NCI-H345 (cell line): Measurements from ENCODE around the gene CCNI.
"Not testable (repeated sequence)": the region's sequence is repeated elsewhere in the genome, so short reads cannot be mapped to it uniquely, and the experiment has no call there.

Experiments
- DNase-seq: peaks from one replicate; lab custom pipeline; 2025; lab: John Stamatoyannopoulos, UW

CCNI gene

DNA sequence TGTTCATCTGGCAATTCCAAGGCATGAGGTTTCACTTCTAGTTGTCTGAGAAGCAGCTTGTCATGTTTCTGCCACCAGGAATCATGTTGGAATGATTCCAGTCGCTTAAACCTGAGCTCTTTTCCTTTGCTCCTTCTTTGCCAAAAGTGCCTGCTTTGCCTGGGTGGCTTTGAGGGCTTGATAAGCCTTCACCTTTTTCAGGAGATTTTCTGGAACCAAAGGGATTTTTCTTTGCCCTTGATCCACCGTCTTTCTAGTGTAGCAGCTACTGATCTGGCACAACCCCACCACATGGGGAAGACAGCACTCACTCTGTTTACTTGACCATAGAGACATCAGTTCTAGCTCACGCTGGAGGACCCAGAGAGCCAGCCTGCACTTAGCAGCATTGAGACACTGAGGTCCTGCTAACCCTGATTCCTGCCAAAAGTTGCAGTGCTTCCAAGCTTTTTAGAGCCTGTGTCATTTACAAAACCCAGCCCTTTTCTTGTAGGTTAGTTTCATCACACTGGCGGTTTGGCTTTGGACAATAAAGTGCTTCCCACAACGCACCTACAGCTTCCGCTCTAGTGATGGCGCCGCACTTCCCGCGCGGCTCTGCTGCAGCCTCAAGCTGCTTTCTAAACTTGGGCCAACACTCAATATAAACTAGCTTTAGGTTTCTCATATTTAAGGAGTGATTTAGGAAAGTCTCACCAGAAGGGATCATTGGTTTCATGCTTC is 7.3 kb upstream of the CCNI start:
- no peak for DNase-seq

GRCh38 chr4:77080806-77081205 is 5.0 kb upstream of the CCNI start:
- not testable (repeated sequence) for DNase-seq

GRCh38 chr4:77079281-77079680 is 3.5 kb upstream of the CCNI start:
- no peak for DNase-seq

DNA sequence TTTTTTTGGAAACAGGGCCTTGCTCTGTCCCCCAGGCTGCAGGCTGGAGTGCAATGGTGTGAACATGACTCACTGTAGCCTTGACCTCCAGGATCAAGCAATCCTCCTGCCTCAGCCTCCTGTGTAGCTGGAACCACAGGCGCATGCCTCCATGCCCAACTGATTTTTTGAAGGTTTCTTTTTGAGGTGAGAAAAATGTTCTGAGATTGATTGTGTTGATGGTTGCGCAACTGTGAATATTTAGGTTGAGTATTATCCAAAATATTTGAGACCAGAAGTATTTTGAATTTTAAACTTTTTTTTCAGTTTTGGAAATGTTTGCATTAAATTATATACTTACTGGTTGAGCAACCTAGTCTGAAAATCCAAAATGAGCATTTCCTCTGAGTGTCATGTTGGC is 2.6 kb upstream of the CCNI start:
- DNase-seq, result no peak

DNA sequence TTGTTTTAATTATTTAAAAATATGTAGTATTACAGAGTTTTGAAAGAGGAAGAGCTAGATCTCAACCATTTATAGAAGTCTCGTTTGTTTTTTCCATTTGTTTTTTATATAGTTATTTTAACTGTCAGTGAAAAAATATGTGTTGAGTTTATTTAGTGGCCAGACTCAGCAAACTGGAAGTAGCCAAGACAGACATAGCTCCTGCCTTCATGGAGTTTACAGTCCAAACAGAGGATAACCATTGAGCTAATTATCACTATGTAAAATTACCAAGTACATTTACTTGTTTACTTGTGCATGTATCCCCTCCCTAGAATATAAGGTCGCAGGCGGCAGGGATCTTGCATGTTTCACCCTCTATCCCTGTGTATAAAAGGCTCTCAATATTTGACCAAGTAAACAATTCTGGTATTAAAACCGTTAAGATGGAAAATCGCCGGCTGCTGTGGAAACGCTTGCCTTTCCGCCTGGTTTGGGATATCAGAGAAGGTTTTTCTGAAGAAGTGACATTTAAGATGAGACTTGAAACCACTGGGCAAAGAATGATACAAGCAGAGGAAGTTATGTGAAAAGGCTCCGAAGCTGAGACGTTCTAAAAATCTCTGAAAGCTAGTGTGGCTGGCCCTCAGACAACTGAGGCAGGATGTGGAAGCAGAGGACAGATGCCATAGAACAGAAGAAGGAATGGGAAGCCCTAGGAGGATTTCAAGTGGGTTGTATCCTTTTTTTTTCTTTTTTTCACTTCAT is 1.3 kb upstream of the CCNI start:
- no peak for DNase-seq

DNA sequence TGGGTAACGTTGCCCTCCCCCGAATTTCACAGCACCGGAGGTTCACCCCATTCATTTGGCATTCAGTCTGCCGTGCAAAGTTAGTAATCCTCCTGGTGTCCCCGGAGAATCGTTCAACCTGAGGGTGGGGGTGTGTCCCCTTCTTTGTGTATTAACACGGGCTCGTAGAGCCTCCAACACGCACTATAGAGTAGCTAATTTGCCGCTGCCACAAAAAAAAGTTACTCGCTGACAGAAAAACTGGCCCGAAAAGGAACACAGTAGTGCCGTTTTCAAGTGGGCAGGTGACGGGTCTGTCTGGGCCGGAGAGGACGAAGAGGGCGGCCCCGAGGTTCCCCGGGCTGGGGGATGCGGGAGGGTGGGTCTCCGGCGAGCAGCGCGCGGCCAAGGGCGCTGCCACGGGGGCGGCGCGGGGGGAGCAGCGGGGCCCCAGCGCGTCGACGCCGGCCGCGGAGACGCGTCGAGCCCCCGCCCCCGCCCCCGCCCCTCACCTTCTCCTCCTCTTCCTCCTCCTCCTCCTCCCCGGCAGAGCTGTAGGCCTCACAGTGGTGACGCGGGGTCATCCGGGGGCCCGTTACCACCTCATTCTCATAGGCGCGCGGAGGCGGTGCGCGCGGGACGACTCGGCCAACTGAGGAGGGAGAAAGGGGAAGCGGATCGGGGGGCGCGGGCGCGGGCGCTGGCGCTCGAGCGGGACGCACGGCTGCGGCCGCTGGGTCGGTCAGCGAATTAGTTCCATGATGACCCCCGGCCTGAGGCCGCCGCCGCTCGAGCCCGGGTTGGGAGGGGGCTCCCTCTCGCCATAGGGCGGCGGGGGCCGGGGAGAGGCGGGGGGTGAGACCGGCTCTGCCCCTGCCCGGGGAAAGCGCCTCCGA is 571 bp downstream of the CCNI start:
- DNase-seq, result peak; percentile 26

DNA sequence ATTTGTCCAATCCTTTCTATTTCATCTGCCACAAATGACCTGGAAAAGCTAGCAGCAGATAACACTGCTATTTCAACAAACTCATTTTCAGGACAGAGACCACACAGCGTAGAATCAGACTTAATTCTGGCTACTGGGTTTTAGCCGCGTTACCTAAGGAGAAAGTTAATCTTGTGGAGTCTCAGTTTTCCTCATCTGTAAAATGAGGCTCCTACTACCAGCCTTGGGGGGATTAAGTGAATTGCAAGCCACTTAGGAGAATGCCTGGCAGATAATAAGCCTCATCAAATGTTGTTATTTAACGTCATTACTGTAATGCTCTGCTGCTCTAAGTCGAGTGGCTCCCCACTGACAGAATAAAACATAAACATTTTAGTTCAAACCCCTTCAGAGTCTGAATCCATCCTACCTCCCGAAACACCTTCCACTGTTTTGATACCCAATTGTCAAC is 1.4 kb downstream of the CCNI start:
- no peak for DNase-seq

- DNase-seq, result no peak
Observed at GRCh38 chr4:77073981-77074380, 1.8 kb downstream of the CCNI start.

- DNase-seq, result no peak
Observed at GRCh38 chr4:77073106-77073809, 2.5 kb downstream of the CCNI start.

GRCh38 chr4:77072195-77072753 is 3.5 kb downstream of the CCNI start:
- DNase-seq, result peak; percentile 1

DNA sequence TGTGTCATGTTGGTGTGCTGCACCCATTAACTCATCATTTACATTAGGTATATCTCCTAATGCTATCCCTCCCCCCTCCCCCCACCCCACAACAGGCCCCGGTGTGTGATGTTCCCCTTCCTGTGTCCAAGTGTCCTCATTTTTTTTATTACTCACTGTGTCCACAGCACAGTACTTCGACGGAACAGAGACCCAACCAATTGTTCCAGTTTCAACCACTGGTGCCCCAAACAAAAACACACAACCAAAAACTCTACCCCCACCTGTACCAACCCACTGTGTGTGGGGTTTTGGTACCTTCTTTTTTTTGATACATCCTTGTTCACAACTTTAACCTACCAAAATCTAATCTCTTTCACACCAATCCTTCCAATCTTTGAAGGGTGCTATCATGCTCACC is 6.3 kb downstream of the CCNI start:
- not testable (repeated sequence) for DNase-seq

- DNase-seq, result no peak
Observed at GRCh38 chr4:77065382-77065781, 10.4 kb downstream of the CCNI start.

GRCh38 chr4:77062856-77063255 is 12.9 kb downstream of the CCNI start:
- DNase-seq, result no peak

GRCh38 chr4:77052352-77052751 is 23.4 kb downstream of the CCNI start:
- DNase-seq, result peak; percentile 26

DNA sequence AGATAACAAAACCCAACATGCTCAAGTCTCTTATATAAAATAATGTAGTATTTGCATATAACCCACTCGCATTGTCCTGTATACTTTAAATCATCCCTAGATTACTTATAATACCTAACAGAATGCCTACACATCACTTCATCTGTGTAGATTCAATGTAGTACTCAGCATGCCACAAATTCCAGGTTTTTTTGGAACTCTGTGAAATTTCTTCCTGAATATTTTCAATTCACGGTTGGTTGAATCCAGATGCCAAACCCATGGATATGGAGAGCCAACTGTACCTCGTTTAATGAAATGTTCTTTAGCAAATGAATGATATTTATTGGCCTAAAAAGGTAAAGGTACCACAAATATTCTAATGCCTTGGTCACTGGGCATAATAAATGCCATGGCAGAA is 24.8 kb downstream of the CCNI start:
- no peak for DNase-seq

DNA sequence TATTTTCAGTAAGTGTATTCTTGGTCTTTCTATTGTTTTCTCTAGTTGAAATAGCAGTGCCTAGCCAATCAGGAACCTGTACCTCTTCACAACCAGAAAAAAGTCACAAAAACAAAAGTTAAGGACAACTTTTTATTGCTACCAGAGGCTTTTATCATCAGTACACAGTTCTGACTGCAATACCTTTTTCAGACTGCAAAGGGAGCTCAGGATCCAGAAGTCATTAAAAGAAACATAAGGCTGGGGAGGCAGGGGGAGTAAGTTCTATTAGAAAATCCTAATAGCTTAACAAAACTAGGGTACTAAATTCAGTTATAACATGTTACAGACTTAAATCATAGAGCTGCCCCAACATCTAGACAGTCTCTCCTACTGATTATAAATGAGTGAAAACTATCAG is 28.8 kb downstream of the CCNI start:
- no peak for DNase-seq

DNA sequence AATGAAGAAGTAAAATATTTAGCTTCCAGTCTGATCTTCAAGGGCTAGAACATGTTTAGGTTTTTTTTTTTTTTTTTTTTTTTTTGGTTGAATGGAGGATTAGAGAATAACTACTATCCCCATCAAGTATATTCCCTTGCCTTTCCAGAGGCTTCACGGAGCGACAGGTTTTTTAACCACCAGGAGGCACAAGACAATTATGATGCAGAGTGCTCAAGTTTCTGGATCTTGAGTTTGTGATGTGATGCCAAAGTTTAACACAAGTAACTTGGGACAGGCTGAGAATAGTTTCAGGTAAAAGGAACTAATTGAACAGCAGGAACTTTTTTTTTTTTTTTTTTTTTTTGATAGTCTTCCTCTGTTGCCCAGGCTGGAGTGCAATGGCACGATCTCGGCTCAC is 30.3 kb downstream of the CCNI start:
- no peak for DNase-seq

GRCh38 chr4:77044461-77045150 is 31.2 kb downstream of the CCNI start:
- DNase-seq, result peak; percentile 6

DNA sequence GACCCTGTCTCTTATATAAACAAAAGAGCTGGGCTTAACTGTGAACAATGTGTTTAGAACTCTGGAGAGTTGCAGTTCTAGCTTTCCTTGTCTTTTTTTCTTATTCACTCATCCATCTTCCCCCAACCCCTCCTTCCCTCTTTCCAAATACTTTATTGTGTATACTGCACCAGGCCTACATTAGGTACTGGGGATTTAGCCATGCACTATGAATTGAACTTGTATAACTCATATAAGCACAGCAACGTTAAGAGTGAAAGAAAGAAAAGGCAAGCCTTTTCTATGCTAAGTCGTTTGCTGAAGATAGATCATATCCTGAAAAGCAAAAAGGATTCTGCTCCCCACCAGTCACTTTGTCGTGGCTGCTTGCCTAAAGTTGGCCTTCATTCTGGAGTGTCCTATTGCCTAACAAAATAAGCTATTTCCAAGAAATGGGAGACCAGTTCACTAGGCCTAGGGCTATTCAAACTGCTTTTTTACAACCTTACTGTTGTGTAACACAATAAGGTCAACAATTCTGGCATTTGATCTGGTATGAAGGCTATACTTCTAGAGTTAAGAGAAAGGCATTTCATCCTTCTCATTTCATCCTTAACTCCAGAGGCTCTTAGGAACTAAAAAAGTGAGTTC is 32.2 kb downstream of the CCNI start:
- DNase-seq, result no peak
